Stimulated activated CD4-positive, alpha-beta T cell treated with anti-CD3 and anti-CD28 coated beads, Interleukin-4, amount 100 ng/mL, for 24 hours (primary cell): ENCODE measurements around the gene KIF1A.
"Not testable (repeated sequence)": the region's sequence is repeated elsewhere in the genome, so short reads cannot be mapped to it uniquely, and the experiment has no call there.

Source experiments
- DNase-seq: peaks from one replicate; pipeline ENCODE4 v3.0.0-alpha.2; 2020

The KIF1A gene

DNA sequence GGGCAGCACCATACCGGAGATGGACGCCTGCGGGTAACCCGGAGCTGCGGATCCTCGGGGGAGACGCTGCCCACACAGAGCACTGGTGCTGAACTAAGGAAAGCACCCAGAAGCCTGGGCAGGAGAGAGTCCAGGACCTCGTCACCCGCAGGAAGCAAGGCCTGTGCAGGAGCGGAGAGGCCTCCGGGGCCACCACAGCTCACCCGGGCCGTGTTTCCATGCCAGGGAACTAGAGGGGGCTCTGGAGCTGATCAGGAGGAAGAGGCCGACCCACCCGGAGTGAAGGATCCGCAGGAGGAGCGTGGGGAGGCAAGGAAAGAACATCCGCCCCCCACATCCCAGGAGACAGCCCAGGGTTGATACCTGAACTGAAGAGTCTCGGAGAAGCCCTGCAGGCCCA lies 141.1 kb downstream of the KIF1A start:
- not testable (repeated sequence) for DNase-seq

DNA sequence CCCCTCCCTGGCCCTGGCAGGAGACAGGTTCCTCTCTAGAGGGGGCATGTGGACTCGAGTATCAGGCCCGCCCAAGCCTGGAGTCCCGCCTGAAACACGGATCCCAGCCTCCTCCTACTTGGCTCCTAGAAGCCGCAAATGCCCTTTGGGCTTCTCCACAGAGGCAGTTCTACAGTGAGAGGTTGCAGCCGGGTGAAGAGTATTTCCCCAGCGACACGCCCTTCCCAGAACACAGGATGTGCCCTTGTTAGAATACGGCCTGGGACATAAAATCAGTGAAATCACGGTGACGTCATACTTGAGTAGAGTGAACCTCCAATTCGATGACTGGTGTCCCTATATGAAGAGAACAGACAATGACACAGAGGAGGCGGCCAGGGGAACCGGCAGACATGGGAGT lies 142.0 kb downstream of the KIF1A start:
- DNase-seq: not testable (repeated sequence)

DNA sequence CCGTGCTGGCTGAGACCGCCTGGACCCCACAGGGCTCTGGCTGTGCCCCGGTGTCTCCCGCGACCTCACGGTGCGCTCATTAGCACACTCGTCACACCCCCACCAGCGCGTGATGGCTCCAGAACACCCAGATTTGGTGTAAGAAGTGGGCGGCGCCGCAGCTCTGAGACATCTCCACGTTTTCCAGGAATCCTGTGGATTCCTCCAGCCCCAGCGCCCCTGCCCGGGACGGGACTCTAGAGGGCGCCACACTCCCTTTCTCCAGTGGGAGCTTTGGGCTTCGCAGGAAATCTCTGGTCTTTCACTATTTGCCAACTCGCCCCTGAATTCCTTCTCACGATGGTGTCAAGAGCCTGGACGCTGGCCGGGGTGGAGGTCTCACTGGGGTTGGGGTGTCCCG lies 144.7 kb downstream of the KIF1A start:
- not testable (repeated sequence) for DNase-seq

DNA sequence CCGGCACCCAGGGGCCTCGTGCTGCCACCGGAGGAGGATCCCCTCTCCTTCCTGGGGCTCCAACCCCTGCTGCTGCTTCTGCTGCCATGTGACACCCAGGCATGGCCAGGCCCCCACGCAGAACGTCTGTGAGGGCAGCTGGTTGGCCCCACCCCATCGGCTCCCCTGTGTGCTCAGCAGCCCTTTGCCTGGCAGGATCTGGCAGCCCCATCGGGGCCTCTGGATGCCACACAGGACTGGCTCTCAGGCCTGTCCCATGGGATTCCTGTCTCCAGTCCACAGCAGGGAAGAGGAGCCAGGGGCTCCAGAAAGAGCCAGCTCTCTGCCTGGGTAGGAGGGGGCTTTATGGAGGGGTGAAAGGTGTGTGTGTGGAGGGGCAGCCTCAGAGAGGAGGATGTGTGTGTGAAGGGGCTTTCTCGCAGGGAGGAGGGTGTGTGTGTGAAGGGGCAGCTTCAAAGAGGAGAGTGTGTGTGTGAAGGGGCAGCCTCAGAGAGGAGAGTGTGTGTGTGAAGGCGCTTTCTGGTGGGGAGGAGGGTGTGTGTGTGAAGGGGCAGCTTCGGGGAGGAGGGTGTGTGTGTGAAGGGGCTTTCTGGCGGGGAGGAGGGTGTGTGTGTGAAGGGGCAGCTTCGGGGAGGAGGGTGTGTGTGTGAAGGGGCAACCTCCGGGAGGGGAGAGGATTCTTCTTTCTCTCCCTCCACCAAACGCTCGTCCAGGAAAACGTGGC lies 145.4 kb downstream of the KIF1A start:
- DNase-seq: not testable (repeated sequence)

DNA sequence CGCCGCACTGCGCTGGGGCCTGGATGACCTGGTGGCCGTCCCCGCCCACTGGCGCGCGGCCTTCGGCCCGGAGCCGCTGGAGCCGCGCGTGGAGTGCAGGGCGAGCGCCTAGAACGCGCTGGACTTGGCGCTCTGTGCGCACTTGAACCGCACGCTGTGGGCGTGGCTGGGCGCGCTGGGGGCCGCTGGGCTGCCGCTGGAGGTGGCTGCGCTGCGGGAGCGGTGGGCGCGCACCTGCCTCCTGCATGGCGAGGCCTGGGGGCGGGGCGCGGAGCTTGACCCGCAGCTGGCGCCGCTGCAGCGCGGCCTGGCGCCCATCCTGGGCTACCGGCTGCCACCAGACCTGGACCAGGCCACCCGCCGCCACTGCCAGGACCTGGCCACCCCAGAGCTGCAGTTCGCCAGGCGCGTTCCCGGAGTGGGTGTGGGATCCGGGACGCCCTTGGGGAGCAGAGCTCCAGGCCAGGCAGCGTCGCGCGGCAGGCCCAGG lies 147.3 kb downstream of the KIF1A start:
- no peak for DNase-seq

DNA sequence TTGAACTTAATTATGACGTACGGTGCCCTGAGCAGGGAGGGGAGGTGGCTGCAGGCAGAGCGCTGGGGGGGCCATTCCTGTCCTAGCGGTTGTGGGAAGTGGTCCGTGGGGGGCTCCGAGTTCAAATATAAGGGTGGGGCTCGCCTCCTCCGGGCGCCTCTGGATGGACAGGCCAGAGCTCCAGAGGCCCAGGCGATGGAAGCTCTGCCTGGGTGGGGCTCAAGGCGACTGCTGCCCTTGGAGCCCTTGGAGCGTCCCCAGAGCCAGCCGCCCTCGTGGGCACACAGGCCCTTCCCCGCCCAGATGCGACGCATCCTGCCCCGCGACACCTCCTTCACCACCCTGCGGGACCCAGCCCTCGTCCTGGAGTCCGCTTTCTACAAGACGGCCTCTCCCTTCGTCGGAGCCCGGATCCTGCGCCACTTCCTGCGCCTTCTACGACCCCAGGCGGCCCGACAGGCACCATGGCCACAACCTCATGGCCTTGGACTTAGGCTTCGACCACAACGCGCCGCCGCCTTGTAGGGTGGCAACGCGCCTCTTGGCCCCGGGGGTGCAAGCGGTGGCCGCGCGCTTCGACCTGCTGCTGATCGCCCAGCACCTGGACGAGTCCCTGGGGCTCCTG lies 147.8 kb downstream of the KIF1A start:
- no peak for DNase-seq

DNA sequence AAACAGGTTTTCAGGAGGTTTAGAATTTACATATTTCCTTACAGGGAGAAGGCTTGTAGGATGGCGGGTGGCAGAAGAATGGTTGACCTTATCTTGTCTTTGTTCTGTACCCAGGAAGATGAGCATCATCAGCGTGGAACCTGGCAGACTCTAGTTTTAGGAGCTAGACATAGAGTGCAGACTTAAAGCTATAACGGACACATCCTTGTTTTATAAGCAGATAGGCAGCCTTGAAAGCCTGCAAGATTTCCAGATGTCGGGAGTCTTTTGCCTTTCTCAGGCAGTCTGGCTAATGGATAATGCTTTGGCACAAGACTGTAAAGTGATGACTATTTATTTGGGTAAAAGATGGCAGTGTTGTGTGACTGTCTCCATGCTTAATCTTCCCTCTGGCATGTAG lies 149.1 kb downstream of the KIF1A start:
- DNase-seq: no peak

DNA sequence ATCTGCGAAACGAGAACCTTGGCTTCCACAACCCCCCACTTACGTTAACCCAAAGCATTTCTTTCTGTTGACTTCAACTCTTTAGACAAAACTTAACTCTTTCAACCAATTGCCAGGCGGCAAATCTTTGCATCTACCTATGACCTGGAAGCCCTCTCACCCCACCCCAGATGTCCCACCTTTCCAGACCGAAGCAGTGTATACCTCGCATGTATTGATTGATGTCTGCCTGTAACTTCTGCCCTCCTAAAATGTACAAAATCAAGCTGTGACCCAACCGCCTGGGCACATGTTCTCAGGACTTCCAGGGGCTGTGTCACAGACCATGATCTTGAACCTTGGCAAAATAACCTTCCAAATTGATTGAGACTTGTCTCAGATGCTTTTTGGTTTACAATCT lies 149.6 kb downstream of the KIF1A start:
- DNase-seq: no peak

DNA sequence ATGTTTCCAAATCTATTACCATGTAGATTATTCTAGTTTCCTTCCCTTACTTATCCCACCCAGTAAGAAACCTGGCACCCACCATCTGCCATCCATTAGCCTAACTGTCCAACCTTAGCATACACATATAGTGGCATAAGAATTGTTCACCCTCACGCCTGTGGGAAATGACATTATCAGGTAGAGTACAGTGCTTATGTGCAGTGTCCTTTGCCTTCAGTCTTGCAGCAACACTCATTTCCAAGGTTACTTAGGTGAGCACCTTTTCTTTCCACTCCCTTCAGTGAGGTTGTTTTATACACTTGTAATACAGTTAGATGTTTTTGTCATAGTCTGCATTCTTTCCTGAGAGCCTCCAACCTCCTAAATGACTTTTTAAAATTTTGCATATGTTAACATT lies 155.4 kb downstream of the KIF1A start:
- no peak for DNase-seq
